ENCODE data around the gene CBR1. TPM values are rescaled to one million over a fixed set of nuclear protein-coding genes. Genes with fewer than 3 reads are reported as not detected.
"Not testable (repeated sequence)": the region's sequence is repeated elsewhere in the genome, so short reads cannot be mapped to it uniquely, and the experiment has no call there.

The CBR1 gene
- total RNA-seq, 1 donor from 2014 or later, result 48.7 TPM

DNA sequence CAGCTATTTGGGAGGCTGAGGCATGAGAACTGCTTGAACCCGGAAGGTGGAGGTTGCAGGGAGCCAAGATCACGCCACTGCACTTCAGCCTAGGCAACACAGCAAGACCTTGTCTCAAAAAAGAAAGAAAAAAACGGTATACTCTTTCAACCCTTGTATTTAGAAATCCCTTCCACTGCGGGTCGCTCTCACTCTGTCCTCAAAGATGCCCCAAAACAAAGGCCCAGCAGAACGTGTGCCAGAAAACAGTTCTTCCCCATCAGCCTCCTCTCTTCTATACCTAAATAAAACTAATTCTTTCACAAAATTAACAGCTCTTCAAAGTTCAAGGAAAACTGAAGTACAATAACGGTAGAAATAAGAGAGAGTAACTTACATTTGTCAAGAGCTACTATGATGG lies 22.7 kb upstream of the CBR1 start:
- intact Hi-C loops (cut with micrococcal nuclease), result no loop called here

DNA sequence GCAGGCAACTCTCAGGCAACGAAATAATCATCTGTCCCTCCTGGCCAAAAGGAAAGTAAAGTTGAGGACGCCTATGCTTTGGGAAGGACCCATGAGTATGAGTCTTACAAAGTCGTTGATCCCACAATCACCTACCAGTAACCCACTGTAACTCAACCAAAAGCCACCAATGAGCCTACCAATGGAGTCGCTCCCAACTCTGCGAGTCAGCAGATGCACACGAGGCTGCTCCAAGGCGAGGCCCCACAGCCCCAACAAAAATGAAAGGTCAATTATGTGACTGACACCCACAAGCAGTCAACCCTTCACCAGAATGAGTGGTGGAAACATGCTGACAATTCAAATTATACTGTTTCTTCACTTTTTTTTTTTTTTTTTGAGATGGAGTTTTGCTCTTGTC lies 21.5 kb upstream of the CBR1 start:
- intact Hi-C loops (cut with micrococcal nuclease), result no loop called here

DNA sequence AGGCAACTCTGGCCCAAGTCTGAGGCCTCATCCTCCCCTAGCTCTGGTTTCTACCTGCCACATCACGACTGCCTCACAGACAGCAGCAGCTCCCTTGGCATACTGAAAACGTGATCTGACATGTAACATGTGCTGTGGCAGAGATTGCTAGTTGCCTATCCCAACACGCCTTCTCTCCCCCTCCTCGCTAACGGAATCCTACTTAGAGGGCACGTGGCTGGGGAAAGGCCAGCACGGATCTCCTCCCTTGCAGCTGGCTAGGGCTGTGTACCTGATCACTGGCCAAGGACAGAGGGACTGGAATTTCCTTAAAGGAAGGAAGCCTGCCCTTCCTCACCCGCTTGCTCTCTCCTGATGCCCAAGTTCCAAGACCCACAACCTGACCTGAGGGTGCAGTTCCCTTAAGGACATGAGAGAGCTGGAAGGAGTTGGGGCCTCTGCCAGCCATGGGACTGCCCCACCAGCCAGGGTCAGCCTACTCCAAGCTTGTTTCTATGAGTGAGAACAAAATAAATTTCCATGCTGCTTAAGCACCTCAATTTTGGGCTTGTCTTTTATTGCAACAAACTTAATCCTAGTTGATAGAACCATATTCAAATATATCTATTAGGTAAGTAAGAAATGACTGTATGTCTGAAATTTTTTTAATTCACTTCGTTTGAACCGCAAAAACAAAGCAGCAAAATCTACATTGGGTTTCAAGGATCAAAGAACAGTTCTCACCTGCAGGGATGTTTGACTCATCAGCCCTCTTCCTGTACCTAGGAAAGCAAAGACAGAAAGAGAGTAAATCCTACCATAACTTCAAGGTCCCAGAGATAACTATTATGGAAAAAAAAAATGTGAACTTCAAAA lies 16.7 kb upstream of the CBR1 start:
- intact Hi-C loops (cut with micrococcal nuclease), result no loop called here

DNA sequence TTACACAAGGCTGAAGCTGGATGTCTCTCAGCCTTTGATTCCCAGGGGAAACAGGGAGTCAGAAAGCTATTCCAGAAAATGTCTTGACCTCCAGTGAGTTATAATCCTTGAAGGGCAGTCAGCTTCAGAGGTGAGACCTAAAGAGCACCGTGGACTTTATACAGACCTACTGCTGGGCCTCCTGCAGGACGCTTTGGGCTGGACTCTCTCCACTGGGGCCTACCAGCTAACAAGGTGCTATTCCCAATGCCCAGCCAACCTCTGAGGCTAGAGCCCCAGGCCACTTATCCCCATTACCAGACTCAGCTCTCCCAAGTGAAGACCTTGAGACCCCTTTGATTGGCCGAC lies 16.1 kb upstream of the CBR1 start:
- intact Hi-C loops (cut with micrococcal nuclease), result no loop called here

DNA sequence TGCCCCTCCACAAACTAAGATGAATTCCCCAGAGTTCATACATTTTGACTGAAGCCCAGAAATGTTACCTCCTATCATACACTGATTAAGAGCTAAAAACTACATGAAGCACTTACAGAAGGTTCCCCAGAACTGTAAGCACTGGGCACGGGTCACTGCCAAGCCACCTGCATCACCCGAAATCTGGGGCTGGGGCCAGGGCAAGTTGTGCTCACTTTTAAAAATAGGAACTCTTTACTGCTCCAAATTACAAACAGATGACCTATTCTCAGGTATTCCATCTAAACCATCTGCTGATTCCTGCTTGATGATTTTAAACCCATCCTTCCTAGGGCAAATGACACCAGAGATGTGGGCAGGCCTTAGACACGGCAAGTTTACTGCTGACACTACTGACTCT lies 14.3 kb upstream of the CBR1 start:
- intact Hi-C loops (cut with micrococcal nuclease), result no loop called here

DNA sequence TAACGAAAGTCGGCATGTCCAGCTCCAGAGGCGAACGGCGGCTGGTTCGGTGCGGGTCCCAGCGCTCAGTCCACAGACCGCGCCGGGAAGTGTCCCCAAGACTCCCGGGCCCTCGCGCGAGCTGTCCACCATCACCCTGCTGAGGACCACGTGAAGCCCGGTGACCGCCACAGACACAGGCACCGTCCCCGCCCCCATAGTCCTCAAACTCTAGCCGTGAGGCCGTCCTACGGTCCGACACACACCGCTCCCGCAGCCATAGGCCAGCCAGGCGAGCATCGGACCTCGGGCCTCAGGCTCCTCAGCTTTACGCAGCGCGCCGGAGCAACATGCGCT lies 10.0 kb upstream of the CBR1 start:
- intact Hi-C loops (cut with micrococcal nuclease), result loop anchor here (1.0 to 2.0 kb wide), 4 partner anchors 10 to 261 kb away; partner anchors contain the start of gene MORC3

DNA sequence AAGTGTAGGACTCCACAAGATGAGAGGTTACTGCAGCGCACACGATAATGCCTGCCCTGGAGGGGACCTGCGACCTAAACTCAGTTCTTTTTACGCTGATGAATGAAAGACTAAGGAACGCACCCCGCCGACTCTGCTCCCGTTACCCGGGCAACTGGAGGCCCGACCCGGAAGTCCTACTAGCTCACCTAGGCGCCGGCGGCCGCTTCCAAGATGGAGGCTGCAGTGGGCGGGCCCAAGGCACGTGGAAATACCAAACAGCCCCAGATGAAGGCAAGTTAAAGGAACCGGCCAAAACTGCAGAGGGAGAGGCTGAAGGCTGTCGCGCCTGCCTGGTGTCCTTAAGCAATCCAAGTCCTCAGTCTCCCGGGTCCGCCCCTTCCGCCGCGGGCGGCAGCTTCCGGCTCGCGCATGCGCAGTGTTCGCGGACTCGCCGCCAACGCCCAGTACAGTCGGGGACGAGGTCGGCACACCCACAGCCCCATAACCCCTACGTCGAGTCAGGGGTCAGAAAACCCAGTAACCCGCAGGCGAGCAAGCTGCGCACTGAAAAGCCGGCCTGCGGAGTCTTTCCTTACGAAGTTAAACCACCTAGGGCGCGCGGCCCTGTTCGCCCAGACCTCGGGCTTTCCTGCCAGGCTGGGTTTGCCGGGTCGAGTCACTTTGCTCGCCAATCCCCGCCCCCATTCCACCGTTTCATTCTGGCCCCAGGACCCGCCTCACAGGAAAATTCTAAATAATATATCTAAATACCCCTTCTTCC lies 9.5 kb upstream of the CBR1 start, which contains the start of gene SETD4:
Gene SETD4 (minus strand): TSS at position 368 of the 763 bp plus-strand sequence. CDS start 1,638 bp downstream, outside the sequence.
- intact Hi-C loops (cut with micrococcal nuclease), result loop anchor here (1.0 to 2.0 kb wide), 4 partner anchors 9 to 260 kb away; partner anchors contain the start of gene MORC3

DNA sequence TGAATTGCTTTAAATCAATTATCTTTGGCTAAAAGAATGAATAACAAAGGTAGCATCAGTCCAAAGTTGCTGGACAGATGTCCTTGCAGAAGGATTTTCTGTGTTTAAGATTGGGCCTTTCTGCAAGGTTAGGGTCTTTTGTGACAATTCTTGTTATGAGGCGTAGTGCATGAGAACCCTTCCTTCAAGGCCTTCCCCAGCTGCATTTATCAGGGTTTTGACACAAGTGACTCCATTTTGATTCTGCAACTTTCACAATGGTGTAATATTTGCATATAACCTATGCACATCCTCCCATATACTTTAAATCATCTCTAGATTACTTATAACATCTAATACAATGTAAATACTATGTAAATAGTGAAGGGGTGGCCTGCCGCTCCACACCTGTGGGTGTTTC lies 8.4 kb upstream of the CBR1 start:
- intact Hi-C loops (cut with micrococcal nuclease), result loop anchor here (2.0 kb wide), 3 partner anchors 15 to 259 kb away; partner anchors contain the start of gene MORC3

DNA sequence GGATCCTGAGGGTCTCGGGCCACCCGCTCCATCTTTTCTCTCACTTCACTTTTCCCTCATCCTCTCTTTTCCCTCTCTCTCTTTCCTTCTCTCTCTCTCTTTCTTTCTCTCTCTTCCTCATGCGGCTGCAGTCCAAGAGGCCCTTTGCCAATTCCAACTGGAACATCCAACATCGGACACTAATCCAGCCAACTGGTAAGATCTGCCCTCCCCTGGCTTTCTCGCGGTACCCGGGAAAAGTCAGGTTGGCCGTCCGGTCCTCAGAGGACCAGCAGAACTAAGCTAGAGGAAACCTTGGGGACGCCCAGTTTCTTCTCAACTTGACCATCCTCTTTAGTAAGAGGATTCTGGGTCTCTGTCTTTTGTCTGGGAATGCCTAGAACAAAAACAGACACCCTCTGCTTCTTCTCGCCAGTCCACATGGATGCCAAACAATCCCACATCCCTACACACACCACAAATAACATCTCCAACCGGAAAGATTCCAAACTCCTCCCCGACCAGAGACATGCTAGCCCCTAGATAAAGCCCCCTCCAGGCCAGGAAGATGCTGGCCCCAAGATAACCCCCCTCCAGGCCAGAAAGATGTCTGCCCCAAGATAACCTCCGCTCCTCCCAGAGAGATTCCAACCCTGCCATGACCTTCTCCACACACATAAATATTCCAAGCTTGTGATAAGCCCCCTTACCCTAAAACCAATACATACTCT lies 6.3 kb upstream of the CBR1 start:
- intact Hi-C loops (cut with micrococcal nuclease), result no loop called here

DNA sequence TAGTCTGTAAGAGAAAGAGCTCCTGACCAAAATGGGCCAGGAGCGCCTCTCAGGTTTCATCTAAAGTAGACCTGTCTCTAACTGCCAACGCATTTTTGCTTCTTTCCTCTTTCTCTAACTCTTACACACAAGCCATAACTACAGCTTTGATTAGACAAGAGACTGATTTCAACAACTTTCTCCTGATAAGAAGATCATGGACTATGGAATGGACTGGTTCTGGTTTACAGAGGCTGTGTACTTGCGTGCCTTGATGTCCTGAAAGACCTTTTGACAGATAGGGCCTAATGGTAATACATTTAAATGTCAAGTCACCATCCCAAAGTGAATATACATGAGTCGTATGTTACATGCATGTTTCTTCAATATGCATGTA lies 5.8 kb upstream of the CBR1 start:
- intact Hi-C loops (cut with micrococcal nuclease), result no loop called here

DNA sequence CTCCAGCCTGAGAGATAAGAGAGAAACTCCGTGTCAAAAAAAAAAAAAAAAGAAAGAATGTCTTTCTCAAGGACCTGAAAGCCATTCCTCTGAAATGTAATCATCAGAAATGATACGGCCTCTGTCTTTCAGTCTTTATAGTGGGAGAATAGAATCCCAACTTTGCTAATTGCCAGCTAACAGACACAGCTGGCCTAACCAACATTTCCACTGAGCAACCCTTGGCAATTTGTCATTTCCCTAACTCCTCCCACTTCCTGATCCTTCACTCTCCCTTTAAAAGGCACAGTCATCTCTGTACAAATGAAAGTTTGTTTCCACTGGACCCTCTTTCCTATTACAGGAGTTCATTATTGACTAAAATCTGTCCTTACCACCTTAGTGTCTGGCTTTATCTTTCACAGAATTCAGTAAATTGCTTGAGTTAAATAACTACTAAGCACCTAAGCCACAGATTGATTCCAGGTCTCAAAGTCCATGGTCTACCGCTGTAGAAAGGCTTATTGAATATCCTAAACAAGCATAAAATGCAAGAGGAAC lies 4.3 kb upstream of the CBR1 start:
- intact Hi-C loops (cut with micrococcal nuclease), result no loop called here

DNA sequence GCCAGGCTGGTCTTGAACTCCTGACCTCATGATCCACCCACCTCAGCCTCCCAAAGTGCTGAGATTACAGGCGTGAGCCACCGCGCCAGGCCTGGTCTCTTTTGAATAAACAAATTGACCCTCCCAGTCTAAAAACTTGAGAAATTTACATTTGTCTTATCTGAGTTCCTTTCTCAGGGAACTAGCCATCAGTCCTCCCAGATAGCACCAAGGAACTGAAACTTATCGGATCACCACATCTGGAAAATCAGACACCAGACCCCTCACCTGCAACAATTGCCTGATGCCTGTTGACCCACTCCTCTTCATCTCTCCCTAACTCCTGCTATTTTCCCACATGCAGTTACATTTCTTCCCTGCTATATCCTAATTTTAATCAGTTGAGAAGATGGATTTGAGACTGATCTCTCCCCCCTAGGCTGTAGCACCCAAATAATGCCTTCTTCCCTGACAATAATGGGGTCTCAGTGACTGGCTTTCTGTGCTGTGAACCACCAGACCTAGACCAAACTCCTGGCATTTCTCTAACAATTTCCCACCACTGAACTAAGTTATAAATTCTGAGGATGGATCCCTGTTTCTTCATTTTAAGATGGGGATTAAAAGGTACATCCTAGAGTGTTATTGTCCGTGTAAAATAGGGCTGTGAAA lies 951 bp upstream of the CBR1 start:
- intact Hi-C loops (cut with micrococcal nuclease), result loop anchor here (1.0 kb wide), 1 partner anchor 9 kb away; the partner anchor contains the start of gene SETD4

DNA sequence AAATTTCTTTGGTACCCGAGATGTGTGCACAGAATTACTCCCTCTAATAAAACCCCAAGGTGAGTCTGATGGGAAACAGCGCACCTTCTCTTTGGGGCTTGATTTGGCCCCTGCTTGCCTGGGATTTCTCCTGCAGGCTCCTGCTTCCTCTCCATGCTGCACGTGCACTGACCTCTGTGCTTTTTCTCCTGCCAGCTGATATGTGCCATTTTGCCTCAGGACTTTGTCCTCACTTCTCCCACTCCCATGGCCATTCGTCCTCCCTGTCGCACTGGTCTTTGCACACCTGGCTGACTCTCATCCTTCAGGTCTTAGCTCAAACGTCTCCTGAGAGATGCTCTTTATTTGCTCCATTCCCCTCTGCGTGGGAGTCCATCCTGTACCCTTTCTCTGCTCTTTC lies 1.2 kb downstream of the CBR1 start:
- intact Hi-C loops (cut with micrococcal nuclease), result no loop called here

DNA sequence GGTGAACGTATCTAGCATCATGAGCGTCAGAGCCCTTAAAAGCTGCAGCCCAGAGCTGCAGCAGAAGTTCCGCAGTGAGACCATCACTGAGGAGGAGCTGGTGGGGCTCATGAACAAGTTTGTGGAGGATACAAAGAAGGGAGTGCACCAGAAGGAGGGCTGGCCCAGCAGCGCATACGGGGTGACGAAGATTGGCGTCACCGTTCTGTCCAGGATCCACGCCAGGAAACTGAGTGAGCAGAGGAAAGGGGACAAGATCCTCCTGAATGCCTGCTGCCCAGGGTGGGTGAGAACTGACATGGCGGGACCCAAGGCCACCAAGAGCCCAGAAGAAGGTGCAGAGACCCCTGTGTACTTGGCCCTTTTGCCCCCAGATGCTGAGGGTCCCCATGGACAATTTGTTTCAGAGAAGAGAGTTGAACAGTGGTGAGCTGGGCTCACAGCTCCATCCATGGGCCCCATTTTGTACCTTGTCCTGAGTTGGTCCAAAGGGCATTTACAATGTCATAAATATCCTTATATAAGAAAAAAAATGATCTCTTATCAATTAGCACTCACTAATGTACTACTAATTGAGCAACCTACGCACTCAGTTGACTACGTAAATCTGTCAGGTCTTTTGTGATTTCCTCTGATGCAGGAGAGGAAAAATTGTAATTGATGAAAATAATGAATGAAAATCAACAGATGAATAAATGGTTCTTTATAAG lies 2.8 kb downstream of the CBR1 start:
- intact Hi-C loops (cut with micrococcal nuclease), result no loop called here

DNA sequence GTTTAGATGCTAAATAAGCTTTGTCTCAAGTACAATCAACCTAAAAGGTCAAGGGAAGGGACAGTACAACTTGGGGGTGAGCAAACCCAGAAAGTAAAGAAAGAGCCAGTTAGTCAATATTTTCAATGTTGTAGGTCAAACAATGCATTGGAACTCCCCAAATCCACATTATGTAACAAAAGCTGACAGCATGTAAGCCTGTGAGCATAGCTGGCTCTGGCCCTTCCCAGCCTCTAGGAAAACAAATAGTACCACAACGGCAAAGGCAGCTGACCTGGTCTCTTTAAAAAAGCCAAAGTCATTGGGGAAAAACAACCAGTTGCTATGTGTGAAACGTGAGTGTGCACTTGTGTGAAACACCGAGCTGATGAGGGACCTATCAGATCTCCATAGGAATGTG lies 3.4 kb downstream of the CBR1 start:
- intact Hi-C loops (cut with micrococcal nuclease), result no loop called here

DNA sequence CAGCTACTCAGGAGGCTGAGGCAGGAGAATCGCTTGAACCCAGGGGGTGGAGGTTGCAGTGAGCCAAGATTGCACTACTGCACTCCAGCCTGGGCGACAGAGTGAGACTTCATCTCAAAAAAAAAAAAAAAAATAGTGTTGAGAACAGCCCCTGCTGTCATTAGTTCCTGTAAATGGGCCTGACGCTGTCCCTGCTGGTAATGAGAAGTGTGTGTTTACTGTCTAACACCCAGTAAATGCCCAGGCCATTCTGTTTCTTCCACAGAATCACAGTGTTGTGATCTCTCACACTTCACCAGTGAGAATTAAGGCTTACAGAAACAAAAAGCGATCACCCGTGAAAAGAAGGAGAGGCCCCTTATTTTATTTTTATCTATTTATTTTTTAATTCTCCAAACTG lies 4.1 kb downstream of the CBR1 start:
- intact Hi-C loops (cut with micrococcal nuclease), result not testable (repeated sequence)

DNA sequence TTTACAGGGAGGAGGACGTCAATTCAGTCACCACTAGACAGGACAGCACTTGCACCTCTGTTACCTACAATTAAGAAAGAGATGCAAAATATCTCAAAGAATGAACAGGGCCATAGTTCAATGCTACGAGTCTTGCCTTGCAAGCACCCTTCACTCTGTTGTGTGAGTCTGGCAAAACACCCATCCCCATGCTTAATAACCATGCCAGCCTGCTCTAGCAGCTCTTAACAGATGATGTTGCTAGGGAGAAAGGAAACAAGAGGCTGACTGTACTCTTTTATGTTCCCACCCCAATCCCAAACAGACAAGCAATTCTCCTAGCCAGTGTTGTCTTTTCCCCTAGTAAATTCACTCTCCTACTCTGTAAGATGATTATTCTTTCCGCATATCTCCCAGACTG lies 5.3 kb downstream of the CBR1 start:
- intact Hi-C loops (cut with micrococcal nuclease), result loop anchor here (5.0 kb wide), 1 partner anchor 37 kb away; no protein-coding TSS in a partner anchor

DNA sequence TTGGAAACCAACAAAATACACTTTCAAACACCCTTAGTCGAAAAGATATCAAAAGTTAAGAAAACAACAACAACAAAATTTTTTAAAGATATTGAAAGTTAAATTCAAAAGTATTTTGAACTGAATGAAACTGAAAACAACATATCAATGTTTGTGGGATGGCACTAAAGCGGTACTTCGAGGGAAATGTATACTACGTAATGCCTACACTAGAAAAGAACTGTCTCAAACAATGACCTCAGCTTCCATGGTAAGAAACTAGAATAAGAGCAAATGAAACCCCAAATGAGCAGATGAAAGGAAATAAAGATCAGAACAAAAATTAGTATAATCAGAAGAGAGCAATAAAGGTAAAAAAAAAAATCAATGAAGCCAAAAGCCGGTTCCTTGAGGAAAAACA lies 6.1 kb downstream of the CBR1 start:
- intact Hi-C loops (cut with micrococcal nuclease), result loop anchor here (2.0 to 5.0 kb wide), 2 partner anchors 15 to 36 kb away; partner anchors contain the start of gene SETD4

DNA sequence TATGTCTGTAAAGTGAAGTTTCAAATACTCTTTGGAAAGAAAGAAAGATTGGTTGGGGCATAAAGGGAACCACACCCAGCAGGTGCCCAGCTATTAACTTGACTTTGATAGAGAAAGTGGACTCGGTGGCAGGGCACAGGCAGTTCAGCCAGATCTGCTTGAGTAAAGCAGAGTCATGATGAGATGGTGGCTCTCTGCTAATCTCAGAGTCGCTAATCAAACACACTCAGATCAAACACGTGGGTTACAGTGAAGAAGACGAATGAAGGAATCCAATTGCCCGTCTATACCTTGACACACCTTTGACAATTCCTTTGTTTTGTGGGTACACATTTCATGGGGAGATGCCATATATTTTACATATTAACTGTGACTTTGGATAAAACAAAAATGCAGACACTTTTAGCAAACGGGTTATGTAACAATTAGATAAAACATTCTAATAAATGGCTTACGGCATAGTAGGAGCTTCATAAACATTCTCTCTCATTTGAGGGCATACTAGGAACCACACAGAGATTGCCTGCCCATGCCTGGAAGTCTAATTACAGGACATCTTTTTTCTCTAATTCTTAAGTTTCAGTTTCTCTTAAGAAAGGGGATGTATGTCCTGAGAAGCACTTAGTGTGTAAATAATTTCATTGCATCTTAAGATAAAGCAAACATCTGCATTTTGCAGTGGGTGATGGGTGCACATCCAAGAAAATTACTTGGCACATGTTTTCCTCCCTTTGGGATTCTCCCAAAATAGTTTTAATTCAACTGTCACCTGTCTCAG lies 7.2 kb downstream of the CBR1 start:
- intact Hi-C loops (cut with micrococcal nuclease), result loop anchor here (2.0 to 5.0 kb wide), 2 partner anchors 16 to 35 kb away; partner anchors contain the start of gene SETD4

Data from T-helper 2 cell treated with Interferon-gamma antibody and Interleukin-4, amounts not matched to agents 100 ng/mL and 5 ng/mL, for 36 hours (primary cell).